RWPE2 (cell line): ENCODE data around the gene ATP23.
A peak's percentile ranks its signal among the peaks of the same experiment; 100 is the strongest.

Source experiments
- ATAC-seq: fragments of 200-7000 bp; cut with Tn5 transposase; 3 replicates; pipeline ENCODE4 v1.9.1; 2021; ENCODE audit warnings: low read depth
- DNase-seq: peaks from one replicate; pipeline ENCODE4 v3.0.0-alpha.2; 2020; ENCODE audit warnings: low spot score
- H3K27ac ChIP-seq: fragments of 450-650 bp; 2 replicates; pipeline ENCODE4 v1.5.1; 2017; ENCODE audit warnings: mild to moderate bottlenecking; ENCODE audit not compliant: poor library complexity, severe bottlenecking
- H3K27me3 ChIP-seq: fragments of 250-450 bp; sonication (Bioruptor Pico); 2 replicates; pipeline ENCODE4 v1.5.1; 2021; ENCODE audit warnings: mild to moderate bottlenecking, moderate library complexity; ENCODE audit not compliant: insufficient read depth, poor library complexity, severe bottlenecking
- H3K36me3 ChIP-seq: fragments of 250-450 bp; sonication (Bioruptor Pico); 2 replicates; pipeline ENCODE4 v1.5.1; 2020; ENCODE audit warnings: low read depth, mild to moderate bottlenecking, moderate library complexity
- H3K4me1 ChIP-seq: fragments of 250-450 bp; sonication (Bioruptor Pico); 2 replicates; pipeline ENCODE4 v1.5.1; 2021; ENCODE audit warnings: mild to moderate bottlenecking, moderate library complexity; ENCODE audit not compliant: insufficient read depth, poor library complexity, severe bottlenecking
- H3K4me3 ChIP-seq: fragments of 250-450 bp; sonication (Bioruptor Pico); 2 replicates; pipeline ENCODE4 v1.5.1; 2021; ENCODE audit warnings: mild to moderate bottlenecking, moderate library complexity; ENCODE audit not compliant: severe bottlenecking
- H3K9me3 ChIP-seq: fragments of 250-450 bp; sonication (Bioruptor Pico); 2 replicates; pipeline ENCODE4 v1.5.1; 2021; ENCODE audit warnings: mild to moderate bottlenecking, moderate library complexity; ENCODE audit not compliant: severe bottlenecking
- TF ChIP-seq, protein P1 (sequence below): fragments of 450-650 bp; IDR thresholded peaks from one replicate; pipeline ENCODE4 v1.5.1; 2017; ENCODE audit warnings: mild to moderate bottlenecking, moderate library complexity; ENCODE audit not compliant: poor library complexity, severe bottlenecking

The ATP23 gene

DNA sequence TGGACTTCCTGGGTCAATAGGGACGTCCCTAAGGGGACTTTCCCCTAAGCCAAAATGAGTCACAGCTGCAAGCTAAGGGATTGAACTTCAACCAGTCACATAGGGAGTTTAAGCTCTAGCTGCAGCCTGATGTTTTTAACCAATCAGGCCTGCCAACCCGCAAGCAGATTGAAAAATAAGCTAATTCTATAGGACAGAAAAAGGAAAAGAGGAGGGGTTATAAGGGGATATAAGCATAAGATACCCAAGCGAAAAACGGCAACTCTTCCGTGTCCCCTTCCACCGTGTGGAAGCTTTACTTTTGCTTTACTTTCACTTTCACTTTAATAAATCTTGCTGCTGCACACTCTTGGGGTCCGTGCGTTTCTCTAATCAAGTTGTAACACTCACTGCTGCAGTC, 24.4 kb downstream of the ATP23 start:
- Histone ChIP-seq H3K27me3 (no peaks in the 10 kb centered on the region), H3K36me3 (no peaks in the 10 kb centered on the region), H3K4me3 (no peak overlapping the region), H3K9me3 (no peaks in the 10 kb centered on the region), H3K27ac (no peak overlapping the region), H3K4me1 (no peaks in the 10 kb centered on the region)
- TF ChIP-seq, protein P1, sequence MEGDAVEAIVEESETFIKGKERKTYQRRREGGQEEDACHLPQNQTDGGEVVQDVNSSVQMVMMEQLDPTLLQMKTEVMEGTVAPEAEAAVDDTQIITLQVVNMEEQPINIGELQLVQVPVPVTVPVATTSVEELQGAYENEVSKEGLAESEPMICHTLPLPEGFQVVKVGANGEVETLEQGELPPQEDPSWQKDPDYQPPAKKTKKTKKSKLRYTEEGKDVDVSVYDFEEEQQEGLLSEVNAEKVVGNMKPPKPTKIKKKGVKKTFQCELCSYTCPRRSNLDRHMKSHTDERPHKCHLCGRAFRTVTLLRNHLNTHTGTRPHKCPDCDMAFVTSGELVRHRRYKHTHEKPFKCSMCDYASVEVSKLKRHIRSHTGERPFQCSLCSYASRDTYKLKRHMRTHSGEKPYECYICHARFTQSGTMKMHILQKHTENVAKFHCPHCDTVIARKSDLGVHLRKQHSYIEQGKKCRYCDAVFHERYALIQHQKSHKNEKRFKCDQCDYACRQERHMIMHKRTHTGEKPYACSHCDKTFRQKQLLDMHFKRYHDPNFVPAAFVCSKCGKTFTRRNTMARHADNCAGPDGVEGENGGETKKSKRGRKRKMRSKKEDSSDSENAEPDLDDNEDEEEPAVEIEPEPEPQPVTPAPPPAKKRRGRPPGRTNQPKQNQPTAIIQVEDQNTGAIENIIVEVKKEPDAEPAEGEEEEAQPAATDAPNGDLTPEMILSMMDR, result no peak
- ATAC-seq (no peak), DNase-seq (no peak)

DNA sequence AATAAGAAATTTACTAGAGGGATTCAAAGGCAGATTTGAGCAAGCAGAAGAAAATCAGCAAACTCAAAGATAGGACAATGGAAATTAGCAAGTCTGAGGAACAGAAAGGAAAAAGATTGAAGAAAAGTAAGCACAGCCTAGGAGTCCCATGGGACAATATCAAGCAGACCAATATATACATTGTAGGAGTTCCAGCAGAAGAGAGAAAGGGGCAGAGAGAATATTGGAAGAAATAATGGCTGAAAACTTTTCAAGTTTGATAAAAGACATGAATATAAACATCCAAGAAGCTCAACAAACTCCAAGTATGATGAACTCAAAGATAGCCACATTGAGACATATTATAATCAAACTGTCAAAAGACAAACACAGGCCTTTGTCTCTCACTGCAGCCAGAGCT, 25.2 kb downstream of the ATP23 start:
- no peak for DNase-seq
- Histone ChIP-seq H3K27ac (no peak overlapping the region), H3K4me3 (no peak overlapping the region), H3K27me3 (no peaks in the 10 kb centered on the region), H3K4me1 (no peaks in the 10 kb centered on the region), H3K36me3 (no peaks in the 10 kb centered on the region), H3K9me3 (no peaks in the 10 kb centered on the region)
- no peak for ATAC-seq
- TF ChIP-seq, protein P1, result no peak

DNA sequence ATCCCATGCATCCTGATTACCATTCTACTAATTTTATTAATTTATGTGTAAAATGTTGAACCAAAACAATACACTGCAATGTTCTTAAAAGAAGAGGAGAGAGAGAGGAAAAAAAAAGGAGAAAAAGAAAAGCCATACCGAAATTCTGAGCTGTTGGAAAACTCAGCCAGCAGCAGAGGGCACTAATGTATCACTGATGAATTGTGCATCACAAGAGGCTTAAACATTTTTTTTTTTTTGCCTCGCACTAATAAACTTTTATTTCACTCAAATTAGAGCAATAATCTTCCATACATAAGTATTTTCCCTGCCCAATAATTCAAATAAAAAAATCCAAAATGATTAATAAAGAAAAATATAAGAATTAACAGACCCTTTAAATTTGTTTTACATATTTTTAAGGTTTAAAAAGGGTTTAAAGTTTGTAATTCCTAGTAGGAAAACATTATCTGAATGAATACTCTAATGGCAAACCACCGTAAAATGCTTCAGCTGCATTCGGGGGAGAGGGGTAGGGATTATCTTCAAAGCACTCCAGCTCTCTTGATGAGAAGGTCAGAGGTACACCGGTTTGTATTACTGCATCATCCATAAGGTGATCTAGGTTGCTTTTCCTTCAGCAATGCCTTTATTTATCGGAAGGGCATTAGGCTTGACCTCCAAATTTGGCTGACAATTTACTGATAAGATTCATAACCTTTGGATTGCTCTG, 41.9 kb downstream of the ATP23 start:
- no peaks in the 10 kb centered on the region for H3K27me3 ChIP-seq
- H3K9me3 ChIP-seq, result no peaks in the 10 kb centered on the region
- TF ChIP-seq, protein P1, result peak; percentile 92
- DNase-seq, result no peak
- no peaks in the 10 kb centered on the region for H3K36me3 ChIP-seq
- H3K4me1 ChIP-seq, result no peaks in the 10 kb centered on the region
- no peak for ATAC-seq
- H3K27ac ChIP-seq, result no peak overlapping the region
- no peak overlapping the region for H3K4me3 ChIP-seq

DNA sequence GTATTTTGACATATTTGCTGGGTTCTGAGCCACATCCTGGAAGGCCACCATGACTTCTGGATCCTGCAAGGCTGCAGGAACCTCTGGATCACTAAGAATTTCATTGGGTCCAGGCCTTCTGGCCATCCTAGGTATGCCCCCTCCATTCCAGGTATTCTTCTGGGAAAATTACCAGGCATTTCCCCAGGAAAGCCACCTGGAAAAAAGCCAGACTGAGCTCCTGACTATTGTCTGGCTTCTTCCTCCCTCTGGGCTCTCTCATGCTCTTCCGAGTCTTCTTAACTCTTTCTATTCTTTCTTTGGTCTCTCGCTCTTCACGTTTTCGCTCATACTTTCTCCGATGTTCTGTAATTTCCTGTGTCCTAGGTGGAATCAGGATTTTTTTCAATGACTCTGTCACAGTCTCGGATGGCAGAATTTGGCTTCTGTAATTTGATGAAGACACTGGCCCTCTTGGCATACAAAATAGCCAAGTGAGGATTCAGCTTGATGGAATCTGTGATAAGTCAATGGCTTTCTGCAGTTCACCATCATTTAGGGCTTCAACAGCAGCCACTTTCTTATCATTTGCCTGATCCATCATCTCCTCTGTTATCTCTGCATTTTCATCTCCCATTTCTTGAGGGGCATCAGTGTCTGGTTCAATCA, 42.6 kb downstream of the ATP23 start:
- H3K4me1 ChIP-seq, result no peaks in the 10 kb centered on the region
- TF ChIP-seq, protein P1, result no peak
- H3K36me3 ChIP-seq, result no peaks in the 10 kb centered on the region
- H3K27ac ChIP-seq, result no peak overlapping the region
- no peaks in the 10 kb centered on the region for H3K27me3 ChIP-seq
- DNase-seq (no peak), ATAC-seq (no peak)
- no peaks in the 10 kb centered on the region for H3K9me3 ChIP-seq
- H3K4me3 ChIP-seq, result no peak overlapping the region

DNA sequence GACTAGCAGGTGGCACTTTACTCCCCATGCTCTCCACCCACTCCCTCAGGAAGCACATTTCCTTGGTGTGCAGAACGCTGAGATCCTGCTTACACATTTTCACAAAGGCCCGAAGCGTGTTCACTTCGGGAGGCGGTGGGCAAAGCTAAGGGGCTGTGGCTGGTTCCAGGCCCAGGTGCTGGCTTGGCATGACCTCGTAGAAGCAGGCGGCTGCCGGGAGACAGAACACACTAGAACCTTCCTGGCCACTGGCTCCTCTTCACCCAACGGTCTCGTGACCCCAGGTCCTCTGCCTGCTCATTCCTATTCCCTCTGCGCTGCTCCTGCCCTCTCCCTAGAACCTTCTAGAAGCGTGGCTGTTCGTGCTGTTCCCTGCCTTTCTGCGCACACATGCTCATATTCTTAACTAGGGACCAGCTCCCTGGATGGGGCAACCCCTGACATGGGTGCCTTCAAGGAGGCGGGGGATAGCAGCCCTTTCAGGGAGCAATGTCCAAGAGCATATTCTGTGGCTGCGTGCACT, 43.3 kb downstream of the ATP23 start:
- Histone ChIP-seq H3K4me1 (no peaks in the 10 kb centered on the region), H3K27ac (no peak overlapping the region), H3K4me3 (no peak overlapping the region), H3K27me3 (no peaks in the 10 kb centered on the region), H3K9me3 (no peaks in the 10 kb centered on the region), H3K36me3 (no peaks in the 10 kb centered on the region)
- no peak for ATAC-seq
- DNase-seq, result no peak
- TF ChIP-seq, protein P1, result no peak
